ENCODE results near the gene VASH2. TPM values are rescaled to one million over a fixed set of nuclear protein-coding genes. Genes with fewer than 3 reads are reported as not detected.
A peak's percentile ranks its signal among the peaks of the same experiment; 100 is the strongest.
"Not testable (repeated sequence)": the region's sequence is repeated elsewhere in the genome, so short reads cannot be mapped to it uniquely, and the experiment has no call there.

The VASH2 gene
- total RNA-seq (2022), result not detected in 2 replicates
- Bru-seq, nascent RNA, result percentile 10 among the genes with signal in this experiment
- BruChase-seq, experiment 1, labeled RNA remaining after a 6-hour chase, result percentile 11 among the genes with signal in this experiment
- percentile 10 among the genes with signal in this experiment for BruChase-seq, experiment 2, labeled RNA remaining after a 2-hour chase
- long read RNA-seq, partial matches to known transcripts, result 0 of 1 reads
- long read RNA-seq, other reads (novel, unspliced or antisense), result 1 of 1 reads

GRCh38 chr1:212950243-212951125 lies at the start of gene VASH2:
Gene VASH2, plus strand, starts transcription at chr1:212950541. Its CDS starts 1,002 bp downstream, at chr1:212951543.
- peak within 1 kb of the TSS; percentile 85 for H3K4me3 Mint-ChIP-seq (ENCODE audit: unreplicated experiment)
- intact Hi-C loops (cut with micrococcal nuclease), result loop anchor here (2.0 kb wide), 1 partner anchor 44 kb away; no protein-coding TSS in a partner anchor
- POLR2A ChIA-PET, result interaction anchor here (0.7 to 2.3 kb wide), 7 partner anchors 9 to 159 kb away, joined by 3 to 10 read pairs (median 4); partner anchors contain the start of genes FLVCR1, NSL1 and TATDN3

DNA sequence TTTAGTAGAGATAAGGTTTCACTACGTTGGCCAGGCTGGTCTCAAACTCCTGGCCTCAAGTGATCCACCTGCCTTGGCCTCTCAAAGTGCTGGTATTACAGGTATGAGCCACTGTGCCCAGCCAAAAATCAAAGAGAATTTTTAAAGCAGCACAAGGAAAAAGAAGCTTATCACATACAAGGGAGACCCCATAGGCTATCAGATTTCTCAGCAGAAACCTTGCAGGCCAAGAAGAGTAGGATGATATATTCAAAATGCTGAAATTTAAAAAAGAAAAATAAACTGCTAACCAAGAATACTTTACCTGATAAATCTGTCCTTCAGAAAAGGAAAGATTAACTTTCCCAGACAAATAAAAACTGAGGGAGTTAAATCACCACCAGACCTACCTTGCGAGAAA lies 49.1 kb upstream of the VASH2 start:
- Mint-ChIP-seq H3K27me3 (ENCODE audit: insufficient read depth, unreplicated experiment) (no peaks in the 10 kb centered on the region), H3K36me3 (ENCODE audit: insufficient read depth, unreplicated experiment) (peaks cover 46% of the 10 kb centered on the region), H3K4me3 (ENCODE audit: unreplicated experiment) (no peak overlapping the region), H3K4me1 (ENCODE audit: insufficient read depth, unreplicated experiment) (no peaks in the 10 kb centered on the region), H3K9me3 (ENCODE audit: unreplicated experiment) (peaks cover 40% of the 10 kb centered on the region), H3K27ac (ENCODE audit: low read depth, unreplicated experiment) (no peak overlapping the region)
- POLR2A ChIA-PET, result interaction anchor here (2.5 kb wide), 1 partner anchor 43 kb away, joined by 9 read pairs; the partner anchor contains the start of gene FLVCR1
- TF ChIP-seq, protein P1, sequence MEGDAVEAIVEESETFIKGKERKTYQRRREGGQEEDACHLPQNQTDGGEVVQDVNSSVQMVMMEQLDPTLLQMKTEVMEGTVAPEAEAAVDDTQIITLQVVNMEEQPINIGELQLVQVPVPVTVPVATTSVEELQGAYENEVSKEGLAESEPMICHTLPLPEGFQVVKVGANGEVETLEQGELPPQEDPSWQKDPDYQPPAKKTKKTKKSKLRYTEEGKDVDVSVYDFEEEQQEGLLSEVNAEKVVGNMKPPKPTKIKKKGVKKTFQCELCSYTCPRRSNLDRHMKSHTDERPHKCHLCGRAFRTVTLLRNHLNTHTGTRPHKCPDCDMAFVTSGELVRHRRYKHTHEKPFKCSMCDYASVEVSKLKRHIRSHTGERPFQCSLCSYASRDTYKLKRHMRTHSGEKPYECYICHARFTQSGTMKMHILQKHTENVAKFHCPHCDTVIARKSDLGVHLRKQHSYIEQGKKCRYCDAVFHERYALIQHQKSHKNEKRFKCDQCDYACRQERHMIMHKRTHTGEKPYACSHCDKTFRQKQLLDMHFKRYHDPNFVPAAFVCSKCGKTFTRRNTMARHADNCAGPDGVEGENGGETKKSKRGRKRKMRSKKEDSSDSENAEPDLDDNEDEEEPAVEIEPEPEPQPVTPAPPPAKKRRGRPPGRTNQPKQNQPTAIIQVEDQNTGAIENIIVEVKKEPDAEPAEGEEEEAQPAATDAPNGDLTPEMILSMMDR (IDR thresholded peaks at IDR 0.05; ENCODE audit: unreplicated experiment), result no peak
- CTCF ChIA-PET, result interaction anchor here (0.6 to 1.5 kb wide), 5 partner anchors 21 to 131 kb away, joined by 3 to 5 read pairs (median 4); no protein-coding TSS in a partner anchor
- no peak for DNase-seq (ENCODE audit: unreplicated experiment)
- intact Hi-C loops (cut with micrococcal nuclease), result no loop called here
- BruUV-seq (replicated peaks), result no TSS peak

More at GRCh38 chr1:212950243-212951125, at the start of gene VASH2:
- CTCF ChIA-PET, result interaction anchor here (0.7 to 1.9 kb wide), 6 partner anchors 9 to 252 kb away, joined by 3 to 8 read pairs (median 4); no protein-coding TSS in a partner anchor
- Mint-ChIP-seq H3K36me3 (ENCODE audit: insufficient read depth, unreplicated experiment) (no peaks in the 10 kb centered on the region), H3K9me3 (ENCODE audit: unreplicated experiment) (no peaks in the 10 kb centered on the region), H3K4me1 (ENCODE audit: insufficient read depth, unreplicated experiment) (no peaks in the 10 kb centered on the region), H3K27me3 (ENCODE audit: insufficient read depth, unreplicated experiment) (peaks cover 19% of the 10 kb centered on the region), H3K27ac (ENCODE audit: low read depth, unreplicated experiment) (no peak within 1 kb of the TSS)
- TF ChIP-seq, protein P1 (IDR thresholded peaks at IDR 0.05; ENCODE audit: unreplicated experiment), result no peak
- peak; percentile 94 for DNase-seq (ENCODE audit: unreplicated experiment)
- no TSS peak for BruUV-seq (replicated peaks)

- no TSS peak for BruUV-seq (replicated peaks)
- CTCF ChIA-PET, result interaction anchor here (0.6 to 1.5 kb wide), 5 partner anchors 19 to 1094 kb away, joined by 3 to 5 read pairs (median 4); no protein-coding TSS in a partner anchor
- Mint-ChIP-seq H3K36me3 (ENCODE audit: insufficient read depth, unreplicated experiment) (peaks cover 38% of the 10 kb centered on the region), H3K27me3 (ENCODE audit: insufficient read depth, unreplicated experiment) (no peaks in the 10 kb centered on the region), H3K4me1 (ENCODE audit: insufficient read depth, unreplicated experiment) (no peaks in the 10 kb centered on the region), H3K4me3 (ENCODE audit: unreplicated experiment) (no peak overlapping the region), H3K9me3 (ENCODE audit: unreplicated experiment) (peaks cover 40% of the 10 kb centered on the region), H3K27ac (ENCODE audit: low read depth, unreplicated experiment) (no peak overlapping the region)
- TF ChIP-seq, protein P1 (IDR thresholded peaks at IDR 0.05; ENCODE audit: unreplicated experiment), result no peak
- no peak for DNase-seq (ENCODE audit: unreplicated experiment)
- POLR2A ChIA-PET, result interaction anchor here (2.5 kb wide), 1 partner anchor 44 kb away, joined by 9 read pairs; the partner anchor contains the start of gene FLVCR1
- intact Hi-C loops (cut with micrococcal nuclease), result no loop called here
Observed at GRCh38 chr1:212902054-212902453, 48.3 kb upstream of the VASH2 start.

GRCh38 chr1:212903664-212904063 lies 46.7 kb upstream of the VASH2 start:
- no TSS peak for BruUV-seq (replicated peaks)
- DNase-seq (ENCODE audit: unreplicated experiment), result no peak
- H3K4me1 Mint-ChIP-seq (ENCODE audit: insufficient read depth, unreplicated experiment), result no peaks in the 10 kb centered on the region
- intact Hi-C loops (cut with micrococcal nuclease), result no loop called here
- H3K4me3 Mint-ChIP-seq (ENCODE audit: unreplicated experiment), result no peak overlapping the region
- H3K9me3 Mint-ChIP-seq (ENCODE audit: unreplicated experiment), result peaks cover 40% of the 10 kb centered on the region
- H3K36me3 Mint-ChIP-seq (ENCODE audit: insufficient read depth, unreplicated experiment), result peaks cover 22% of the 10 kb centered on the region
- TF ChIP-seq, protein P1 (IDR thresholded peaks at IDR 0.05; ENCODE audit: unreplicated experiment), result no peak
- no peaks in the 10 kb centered on the region for H3K27me3 Mint-ChIP-seq (ENCODE audit: insufficient read depth, unreplicated experiment)
- ChIA-PET CTCF (no interaction called here), POLR2A (no interaction called here)
- no peak overlapping the region for H3K27ac Mint-ChIP-seq (ENCODE audit: low read depth, unreplicated experiment)

DNA sequence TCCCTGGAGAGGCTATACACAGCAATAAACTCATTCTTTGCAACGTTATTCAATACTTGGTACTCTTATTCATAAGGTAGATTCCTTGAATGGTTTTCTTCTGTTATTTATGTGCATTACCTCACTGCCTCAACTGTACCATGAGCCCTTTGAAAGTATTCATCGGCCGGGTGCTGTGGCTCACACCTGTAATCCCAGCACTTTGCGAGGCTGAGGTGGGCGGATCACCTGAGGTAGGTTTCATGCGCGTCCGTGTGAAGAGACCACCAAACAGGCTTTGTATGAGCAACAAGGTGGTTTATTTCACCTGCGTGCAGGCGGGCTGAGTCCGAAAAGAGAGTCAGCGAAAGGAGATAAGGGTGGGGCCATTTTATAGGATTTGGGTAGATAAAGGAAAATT lies 42.3 kb upstream of the VASH2 start:
- intact Hi-C loops (cut with micrococcal nuclease); H3K36me3 Mint-ChIP-seq (ENCODE audit: insufficient read depth, unreplicated experiment); BruUV-seq (replicated peaks); H3K4me1 Mint-ChIP-seq (ENCODE audit: insufficient read depth, unreplicated experiment); POLR2A ChIA-PET; H3K27me3 Mint-ChIP-seq (ENCODE audit: insufficient read depth, unreplicated experiment); DNase-seq (ENCODE audit: unreplicated experiment); H3K27ac Mint-ChIP-seq (ENCODE audit: low read depth, unreplicated experiment); H3K4me3 Mint-ChIP-seq (ENCODE audit: unreplicated experiment); CTCF ChIA-PET: not testable (repeated sequence)
- peaks cover 10% of the 10 kb centered on the region for H3K9me3 Mint-ChIP-seq (ENCODE audit: unreplicated experiment)

Measured in MCF 10A (cell line).